DOHH2 (cell line): Measurements from ENCODE around the gene ZNF622.

Experiments
- H3F3A ChIP-seq: fragments of 200-600 bp; sonication (generic), shearing (Covaris generic); 2 replicates; pipeline ENCODE4 v1.6.0; 2016; ENCODE audit warnings: antibody characterized with exemption, mild to moderate bottlenecking; ENCODE audit not compliant: control insufficient read depth, insufficient read depth
- H3K27ac ChIP-seq: fragments of 200-600 bp; sonication (generic); 2 replicates; pipeline ENCODE4 v1.5.1; 2014; ENCODE audit warnings: low read depth, mild to moderate bottlenecking, low read length, moderate library complexity
- H3K27me3 ChIP-seq: fragments of 200-600 bp; sonication (generic); 2 replicates; pipeline ENCODE4 v1.6.1; 2014; ENCODE audit warnings: mild to moderate bottlenecking, low read length, mixed read lengths; ENCODE audit not compliant: control insufficient read depth
- H3K36me3 ChIP-seq: fragments of 200-600 bp; sonication (generic); 2 replicates; pipeline ENCODE4 v1.6.1; 2014; ENCODE audit warnings: mild to moderate bottlenecking, low read length, moderate library complexity, mixed read lengths; ENCODE audit not compliant: control insufficient read depth
- H3K4me1 ChIP-seq: fragments of 200-600 bp; sonication (generic); 2 replicates; pipeline ENCODE4 v1.6.1; 2014; ENCODE audit warnings: mild to moderate bottlenecking, low read length, mixed read lengths; ENCODE audit not compliant: control insufficient read depth
- H3K4me2 ChIP-seq: fragments of 200-600 bp; sonication (generic); 2 replicates; pipeline ENCODE4 v1.6.0; 2014; ENCODE audit warnings: mild to moderate bottlenecking, low read length, moderate library complexity
- H3K4me3 ChIP-seq: fragments of 200-600 bp; sonication (generic); 2 replicates; pipeline ENCODE4 v1.5.1; 2014; ENCODE audit warnings: mild to moderate bottlenecking, low read length, mixed read lengths
- H3K79me2 ChIP-seq: fragments of 200-600 bp; sonication (generic); 2 replicates; pipeline ENCODE4 v1.6.1; 2014; ENCODE audit warnings: mild to moderate bottlenecking, low read length, mixed read lengths; ENCODE audit not compliant: control insufficient read depth
- H3K9me2 ChIP-seq: fragments of 200-600 bp; sonication (generic); replicated peaks from 2 replicates; pipeline ENCODE4 v1.6.1; 2014; ENCODE audit warnings: mild to moderate bottlenecking, low read length, mixed read lengths; ENCODE audit not compliant: control insufficient read depth
- H3K9me3 ChIP-seq: fragments of 200-600 bp; sonication (generic); 2 replicates; pipeline ENCODE4 v1.6.1; 2014; ENCODE audit warnings: antibody characterized with exemption, low read length, mixed read lengths; ENCODE audit not compliant: control insufficient read depth, insufficient read depth
- H4K20me1 ChIP-seq: fragments of 200-600 bp; sonication (generic); 2 replicates; pipeline ENCODE4 v1.6.0; 2014; ENCODE audit warnings: low read depth, mild to moderate bottlenecking, antibody characterized with exemption, low read length, moderate library complexity; ENCODE audit not compliant: control insufficient read depth, insufficient read depth
- EZH2phosphoT487 ChIP-seq: fragments of 200-600 bp; sonication (generic); IDR thresholded peaks from 2 replicates; pipeline ENCODE4 v1.6.1; 2017; ENCODE audit warnings: borderline replicate concordance, mild to moderate bottlenecking, antibody characterized with exemption, low read length, moderate library complexity, mixed read lengths
- TF ChIP-seq, protein P1 (sequence below): fragments of 200-600 bp; sonication (generic); IDR thresholded peaks from one replicate; pipeline ENCODE4 v1.5.1; 2014; ENCODE audit warnings: antibody characterized with exemption, mild to moderate bottlenecking, low read depth, low read length; ENCODE audit not compliant: poor library complexity, severe bottlenecking

ZNF622 gene

GRCh38 chr5:16406630-16407029 lies 59.0 kb downstream of the ZNF622 start:
- H3K4me1 ChIP-seq = no peaks in the 10 kb centered on the region
- H3K9me2 ChIP-seq = no peaks in the 10 kb centered on the region; the same call in 1 of the 2 replicates
- H3K4me2 ChIP-seq = no peak overlapping the region
- H3K79me2 ChIP-seq = no peaks in the 10 kb centered on the region
- no peaks in the 10 kb centered on the region for H4K20me1 ChIP-seq
- TF ChIP-seq, protein P1, sequence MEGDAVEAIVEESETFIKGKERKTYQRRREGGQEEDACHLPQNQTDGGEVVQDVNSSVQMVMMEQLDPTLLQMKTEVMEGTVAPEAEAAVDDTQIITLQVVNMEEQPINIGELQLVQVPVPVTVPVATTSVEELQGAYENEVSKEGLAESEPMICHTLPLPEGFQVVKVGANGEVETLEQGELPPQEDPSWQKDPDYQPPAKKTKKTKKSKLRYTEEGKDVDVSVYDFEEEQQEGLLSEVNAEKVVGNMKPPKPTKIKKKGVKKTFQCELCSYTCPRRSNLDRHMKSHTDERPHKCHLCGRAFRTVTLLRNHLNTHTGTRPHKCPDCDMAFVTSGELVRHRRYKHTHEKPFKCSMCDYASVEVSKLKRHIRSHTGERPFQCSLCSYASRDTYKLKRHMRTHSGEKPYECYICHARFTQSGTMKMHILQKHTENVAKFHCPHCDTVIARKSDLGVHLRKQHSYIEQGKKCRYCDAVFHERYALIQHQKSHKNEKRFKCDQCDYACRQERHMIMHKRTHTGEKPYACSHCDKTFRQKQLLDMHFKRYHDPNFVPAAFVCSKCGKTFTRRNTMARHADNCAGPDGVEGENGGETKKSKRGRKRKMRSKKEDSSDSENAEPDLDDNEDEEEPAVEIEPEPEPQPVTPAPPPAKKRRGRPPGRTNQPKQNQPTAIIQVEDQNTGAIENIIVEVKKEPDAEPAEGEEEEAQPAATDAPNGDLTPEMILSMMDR = no peak
- TF ChIP-seq EZH2phosphoT487 = no peak
- no peaks in the 10 kb centered on the region for H3K36me3 ChIP-seq
- H3K27ac ChIP-seq = no peak overlapping the region
- H3K27me3 ChIP-seq = no peaks in the 10 kb centered on the region
- H3K4me3 ChIP-seq = no peak overlapping the region
- no peaks in the 10 kb centered on the region for H3K9me3 ChIP-seq
- no peaks in the 10 kb centered on the region for H3F3A ChIP-seq

DNA sequence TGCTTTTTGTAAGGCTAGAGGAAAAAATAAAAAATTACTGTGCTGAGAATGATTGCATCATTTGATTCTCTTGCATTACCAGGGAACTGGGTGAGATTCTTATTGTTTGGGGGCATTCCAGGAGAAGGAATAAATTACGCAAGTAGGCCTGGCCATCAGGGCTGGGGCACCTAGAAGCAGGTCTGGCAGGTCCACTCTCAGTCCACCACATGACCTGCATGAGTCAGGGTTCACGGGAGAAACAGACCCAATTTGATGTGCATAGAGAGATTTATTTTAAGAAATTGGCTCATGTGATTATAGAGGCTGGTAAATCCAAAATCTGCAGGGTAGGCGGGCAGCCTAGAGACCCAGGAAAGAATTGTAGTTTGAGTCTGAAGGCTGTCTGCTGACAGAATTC lies 59.6 kb downstream of the ZNF622 start:
- H3K4me3 ChIP-seq = no peak overlapping the region
- H3F3A ChIP-seq = no peaks in the 10 kb centered on the region
- H3K9me2 ChIP-seq = no peaks in the 10 kb centered on the region; the same call in 1 of the 2 replicates
- TF ChIP-seq, protein P1 = no peak
- TF ChIP-seq EZH2phosphoT487 = no peak
- H3K4me1 ChIP-seq = no peaks in the 10 kb centered on the region
- H3K79me2 ChIP-seq = no peaks in the 10 kb centered on the region
- H4K20me1 ChIP-seq = no peaks in the 10 kb centered on the region
- H3K27ac ChIP-seq = no peak overlapping the region
- no peaks in the 10 kb centered on the region for H3K9me3 ChIP-seq
- H3K36me3 ChIP-seq = no peaks in the 10 kb centered on the region
- no peak overlapping the region for H3K4me2 ChIP-seq
- no peaks in the 10 kb centered on the region for H3K27me3 ChIP-seq
